ENCODE measurements around the gene HYOU1.
A peak's percentile ranks its signal among the peaks of the same experiment; 100 is the strongest.
"Not testable (repeated sequence)": the region's sequence is repeated elsewhere in the genome, so short reads cannot be mapped to it uniquely, and the experiment has no call there.

Gene HYOU1, protein sequence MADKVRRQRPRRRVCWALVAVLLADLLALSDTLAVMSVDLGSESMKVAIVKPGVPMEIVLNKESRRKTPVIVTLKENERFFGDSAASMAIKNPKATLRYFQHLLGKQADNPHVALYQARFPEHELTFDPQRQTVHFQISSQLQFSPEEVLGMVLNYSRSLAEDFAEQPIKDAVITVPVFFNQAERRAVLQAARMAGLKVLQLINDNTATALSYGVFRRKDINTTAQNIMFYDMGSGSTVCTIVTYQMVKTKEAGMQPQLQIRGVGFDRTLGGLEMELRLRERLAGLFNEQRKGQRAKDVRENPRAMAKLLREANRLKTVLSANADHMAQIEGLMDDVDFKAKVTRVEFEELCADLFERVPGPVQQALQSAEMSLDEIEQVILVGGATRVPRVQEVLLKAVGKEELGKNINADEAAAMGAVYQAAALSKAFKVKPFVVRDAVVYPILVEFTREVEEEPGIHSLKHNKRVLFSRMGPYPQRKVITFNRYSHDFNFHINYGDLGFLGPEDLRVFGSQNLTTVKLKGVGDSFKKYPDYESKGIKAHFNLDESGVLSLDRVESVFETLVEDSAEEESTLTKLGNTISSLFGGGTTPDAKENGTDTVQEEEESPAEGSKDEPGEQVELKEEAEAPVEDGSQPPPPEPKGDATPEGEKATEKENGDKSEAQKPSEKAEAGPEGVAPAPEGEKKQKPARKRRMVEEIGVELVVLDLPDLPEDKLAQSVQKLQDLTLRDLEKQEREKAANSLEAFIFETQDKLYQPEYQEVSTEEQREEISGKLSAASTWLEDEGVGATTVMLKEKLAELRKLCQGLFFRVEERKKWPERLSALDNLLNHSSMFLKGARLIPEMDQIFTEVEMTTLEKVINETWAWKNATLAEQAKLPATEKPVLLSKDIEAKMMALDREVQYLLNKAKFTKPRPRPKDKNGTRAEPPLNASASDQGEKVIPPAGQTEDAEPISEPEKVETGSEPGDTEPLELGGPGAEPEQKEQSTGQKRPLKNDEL
- 121 to 157 reads per million in 2 donors for total RNA-seq

DNA sequence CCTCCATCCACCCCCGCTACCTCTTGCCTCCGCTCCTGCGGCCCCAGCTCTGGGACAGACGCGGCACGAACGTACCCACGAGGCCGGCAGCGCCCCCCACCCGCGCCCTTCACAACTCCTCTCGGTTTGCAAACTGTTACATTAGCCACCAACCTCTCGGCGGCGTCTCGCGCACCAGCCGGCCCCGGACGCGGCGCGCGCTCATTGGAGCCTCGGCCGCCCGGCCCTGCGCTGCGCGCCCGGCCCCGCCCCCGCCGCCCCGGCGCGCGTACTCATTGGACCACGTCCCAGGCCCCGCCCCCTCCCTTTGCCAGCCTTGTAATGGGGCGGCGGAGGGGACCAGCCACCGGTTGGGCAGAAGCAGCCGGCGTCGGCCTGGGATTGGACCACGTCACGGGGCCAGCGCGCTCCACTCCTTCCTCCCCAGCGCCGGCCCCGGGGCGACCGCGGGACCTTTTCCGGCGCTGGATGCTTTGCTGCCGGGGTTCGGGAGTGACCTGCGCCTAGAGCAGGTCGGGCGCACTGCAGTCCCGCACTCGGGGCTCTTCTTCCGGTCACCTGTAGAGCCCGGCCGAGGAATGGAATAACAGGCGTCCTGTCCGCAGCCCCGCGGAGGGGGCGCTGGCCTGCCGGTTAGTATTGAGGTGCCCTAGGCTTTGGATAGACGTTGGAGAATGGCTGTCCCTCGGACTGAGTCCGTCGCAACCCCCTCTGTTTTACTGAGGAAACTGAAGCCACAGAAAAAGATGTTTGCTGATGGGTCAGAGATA is at the start of gene HYOU1:
Gene HYOU1, minus strand, starts transcription at position 206 of the 770 bp plus-strand sequence. CDS start 1,045 bp downstream, outside the sequence.
- peak; percentile 98 to 99 (median 98) for DNase-seq

DNA sequence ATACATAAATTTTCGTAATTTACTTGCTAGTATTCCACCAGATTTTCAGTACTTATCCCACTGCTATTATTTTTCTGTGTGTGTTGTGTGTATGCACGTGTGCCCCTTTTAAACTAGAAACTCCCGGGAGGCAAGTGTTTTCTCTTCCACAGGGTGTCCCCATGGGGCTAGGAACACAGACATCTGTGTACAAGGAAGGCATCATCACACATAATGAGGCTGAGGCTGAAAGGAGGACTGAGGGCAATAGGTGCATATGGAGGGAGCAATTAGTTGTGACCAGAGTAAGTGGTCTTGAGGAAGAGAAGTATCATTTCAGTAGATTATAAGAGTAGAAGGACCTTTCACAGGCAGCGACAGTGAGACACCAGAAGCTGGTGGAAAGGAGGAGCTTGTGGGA is 46.8 kb upstream of the HYOU1 start:
- no peak for DNase-seq

DNA sequence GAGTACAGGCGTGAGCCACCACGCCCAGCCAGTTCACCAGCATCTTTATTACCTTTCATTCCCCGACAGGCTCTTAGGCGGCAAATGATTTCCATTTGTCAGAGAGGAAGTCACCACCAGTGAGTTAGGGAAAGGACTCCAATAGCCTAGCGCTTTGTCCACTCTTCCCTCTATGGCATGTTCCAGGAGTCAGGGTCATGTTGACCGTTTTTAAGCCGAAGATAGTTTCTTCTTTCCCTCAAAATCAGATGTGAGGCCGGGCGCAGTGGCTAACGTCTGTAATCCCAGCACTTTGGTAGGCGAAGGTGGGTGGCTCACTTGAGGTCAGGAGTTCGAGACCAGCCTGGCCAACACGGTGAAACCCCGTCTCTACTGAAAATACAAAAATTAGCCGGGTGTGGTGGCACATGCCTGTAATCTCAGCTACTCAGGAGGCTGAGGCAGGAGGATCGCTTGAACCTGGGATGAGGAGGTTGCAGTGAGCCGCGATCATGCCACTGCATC is 46.2 kb upstream of the HYOU1 start:
- not testable (repeated sequence) for DNase-seq

DNA sequence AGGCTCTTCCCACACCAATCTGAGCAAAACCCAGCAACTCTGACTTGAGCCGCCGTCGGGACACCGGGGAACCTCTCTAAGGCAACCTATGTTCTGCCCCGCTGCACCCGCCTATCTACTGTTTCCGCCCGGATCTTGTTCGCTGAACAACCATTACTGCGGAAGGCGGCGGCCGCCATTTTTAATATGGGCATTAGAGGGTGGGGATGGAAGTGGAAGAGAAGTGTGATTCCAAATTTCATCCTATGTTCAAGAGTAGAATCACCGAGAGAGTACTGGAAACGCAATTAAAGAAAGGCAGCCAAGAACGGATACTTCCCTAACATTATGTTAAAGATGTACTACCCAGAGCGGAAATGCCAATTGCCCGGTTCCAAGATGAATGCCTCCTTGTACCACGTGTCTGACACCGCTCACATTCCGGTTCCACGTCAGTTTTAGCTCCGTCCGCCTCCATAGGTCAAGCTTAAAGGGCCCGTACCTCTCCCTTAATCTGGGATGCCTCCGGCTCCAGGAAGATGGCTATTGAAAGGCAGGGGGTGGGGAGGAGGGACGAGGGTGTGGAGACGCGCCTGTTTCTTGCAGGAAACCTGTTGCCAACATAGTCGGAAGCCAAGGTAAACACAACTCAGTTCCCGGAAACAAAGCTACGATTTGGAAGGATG is 44.9 kb upstream of the HYOU1 start, which contains the start of gene DPAGT1:
Gene DPAGT1, minus strand, starts transcription at position 95 of the 665 bp plus-strand sequence. CDS start 198 bp downstream, outside the sequence.
- DNase-seq = peak; percentile 63 to 94 (median 78)

DNA sequence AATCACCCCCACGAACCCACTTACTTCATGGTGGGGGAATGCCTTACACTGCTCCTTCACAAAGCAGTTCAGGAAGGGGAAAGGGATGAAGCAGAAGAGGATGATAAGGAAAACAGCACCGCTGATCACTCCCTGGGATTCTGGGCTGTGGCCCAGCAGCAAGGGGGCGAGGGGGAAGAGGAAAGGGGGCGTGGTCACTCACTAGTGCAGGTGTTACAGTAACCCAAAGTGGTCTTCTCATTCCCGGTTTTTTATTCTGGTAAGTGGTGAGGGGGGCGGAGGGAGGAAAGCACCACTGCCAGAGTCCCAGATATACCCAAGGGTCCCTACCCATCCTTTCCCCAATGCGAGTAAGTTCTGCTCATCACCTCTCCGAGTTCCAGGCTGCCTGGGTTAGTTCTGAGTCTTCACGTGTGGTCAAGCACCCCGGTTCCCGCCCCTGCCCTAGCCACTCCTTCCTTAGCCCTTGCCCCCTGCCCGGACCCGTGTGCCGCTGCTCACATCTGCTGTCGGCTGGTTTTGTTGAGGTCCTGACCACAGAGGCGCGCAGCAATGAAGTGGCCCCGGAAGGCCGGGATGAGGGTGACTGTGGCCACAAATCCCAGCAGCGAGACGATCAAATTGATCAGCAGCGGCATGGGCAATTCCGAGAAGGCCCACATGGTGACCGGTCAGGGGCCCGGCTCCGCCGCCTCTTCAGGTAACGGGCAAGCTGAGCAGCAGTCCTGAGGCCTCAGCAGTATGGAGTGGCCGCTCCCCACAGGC is 44.2 kb upstream of the HYOU1 start:
- DNase-seq = peak in 2 of 5 experiments; percentile 12 to 41

DNA sequence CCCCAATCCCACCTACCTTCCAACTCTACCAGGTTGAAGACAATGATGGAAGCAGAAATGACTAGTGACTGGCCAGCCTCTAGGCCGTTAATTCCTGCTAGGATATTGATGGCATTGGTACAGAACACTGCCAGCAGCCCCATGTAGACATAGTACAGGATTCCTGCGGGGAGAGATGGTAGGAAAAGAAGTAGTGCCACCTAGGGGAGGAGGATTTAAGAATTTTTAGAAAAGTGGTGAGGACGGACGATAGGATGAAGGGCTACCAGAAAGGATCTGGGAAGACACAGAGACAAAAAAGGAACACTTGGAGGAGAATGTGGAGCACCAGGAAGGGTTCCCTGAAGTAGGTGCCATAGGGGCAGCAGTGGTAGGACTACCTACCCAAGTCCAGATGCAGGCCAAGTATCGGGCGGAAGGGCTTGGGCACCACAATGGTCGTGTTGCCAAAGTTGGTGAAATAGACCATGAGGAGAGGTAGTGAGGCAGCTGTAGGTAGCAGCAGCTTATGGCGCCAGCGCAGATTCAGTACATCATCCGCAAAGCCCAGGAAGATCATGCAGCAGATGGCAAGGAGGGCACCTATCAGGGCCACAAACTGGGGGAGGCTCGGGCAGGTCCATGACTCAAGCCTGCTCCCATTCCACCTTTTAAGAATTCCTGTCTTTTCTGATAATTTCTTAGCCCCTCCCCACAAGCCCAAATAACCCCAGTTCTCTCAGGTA is 43.4 kb upstream of the HYOU1 start:
- DNase-seq = no peak

DNA sequence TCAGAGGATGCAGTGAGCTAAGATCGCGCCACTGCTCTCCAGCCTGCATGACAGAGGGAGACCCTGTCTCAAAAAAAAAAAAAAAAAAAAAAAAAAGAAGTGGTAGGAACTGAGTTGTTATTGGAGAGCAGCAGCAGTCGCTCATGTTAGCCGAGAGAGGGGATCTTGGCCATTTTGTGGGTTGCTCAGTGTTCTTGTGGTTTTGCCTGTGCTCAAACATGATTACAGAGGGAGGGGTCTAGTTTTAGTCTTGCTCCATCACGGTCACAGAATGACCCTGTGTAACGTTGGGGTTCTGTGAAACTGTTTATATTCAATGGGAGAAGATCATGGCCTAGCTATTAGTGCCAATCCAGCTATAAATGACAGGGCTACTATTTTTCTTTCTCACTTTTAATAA is 42.7 kb upstream of the HYOU1 start:
- DNase-seq = no peak

DNA sequence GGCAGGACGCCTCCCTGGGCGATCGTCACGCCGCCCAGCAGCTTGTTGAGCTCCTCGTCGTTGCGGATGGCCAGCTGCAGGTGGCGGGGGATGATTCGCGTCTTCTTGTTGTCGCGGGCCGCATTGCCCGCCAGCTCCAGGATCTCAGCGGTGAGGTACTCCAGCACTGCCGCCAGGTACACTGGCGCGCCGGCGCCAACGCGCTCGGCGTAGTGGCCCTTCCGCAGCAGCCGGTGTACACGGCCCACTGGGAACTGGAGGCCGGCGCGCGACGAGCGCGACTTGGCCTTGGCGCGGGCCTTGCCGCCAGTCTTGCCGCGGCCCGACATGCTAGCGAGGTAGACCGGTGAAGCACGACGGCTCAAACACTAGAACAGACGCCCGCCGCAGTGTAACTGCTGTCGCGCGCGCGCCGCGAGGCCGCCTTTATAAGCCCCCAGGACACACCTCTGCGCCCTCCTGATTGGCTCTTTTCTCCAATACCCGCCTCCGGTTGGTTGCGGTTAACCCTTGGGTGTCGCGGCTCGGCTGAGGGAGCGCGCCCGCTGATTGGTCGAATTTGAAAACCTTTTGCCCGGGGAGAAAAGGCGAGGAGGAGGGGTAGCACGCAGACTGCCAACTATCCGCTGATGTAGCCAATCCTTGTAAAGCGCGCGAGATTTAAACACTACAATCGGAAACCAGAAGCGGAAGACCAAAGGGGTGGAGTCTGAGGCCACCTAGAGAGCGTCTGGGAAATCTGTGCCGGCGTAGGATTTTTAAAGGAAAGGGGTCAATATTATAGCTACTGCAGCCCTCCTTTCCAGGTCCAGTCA is 38.3 kb upstream of the HYOU1 start:
- peak; percentile 95 to 100 (median 99) for DNase-seq

DNA sequence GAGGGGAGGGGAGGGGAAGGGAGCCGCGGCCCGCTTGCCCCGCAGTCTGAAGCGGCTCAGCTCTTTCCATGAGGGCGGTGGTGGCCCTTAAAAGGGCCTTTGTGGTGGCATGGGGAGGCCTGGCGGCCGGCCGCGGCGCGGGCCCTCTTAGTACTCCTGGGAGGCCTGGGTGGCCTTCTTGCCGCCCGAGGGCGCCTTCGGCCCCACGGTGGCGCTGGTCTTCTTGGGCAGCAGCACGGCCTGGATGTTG is 37.7 kb upstream of the HYOU1 start:
- peak in 1 of 5 experiments; percentile 35 for DNase-seq

DNA sequence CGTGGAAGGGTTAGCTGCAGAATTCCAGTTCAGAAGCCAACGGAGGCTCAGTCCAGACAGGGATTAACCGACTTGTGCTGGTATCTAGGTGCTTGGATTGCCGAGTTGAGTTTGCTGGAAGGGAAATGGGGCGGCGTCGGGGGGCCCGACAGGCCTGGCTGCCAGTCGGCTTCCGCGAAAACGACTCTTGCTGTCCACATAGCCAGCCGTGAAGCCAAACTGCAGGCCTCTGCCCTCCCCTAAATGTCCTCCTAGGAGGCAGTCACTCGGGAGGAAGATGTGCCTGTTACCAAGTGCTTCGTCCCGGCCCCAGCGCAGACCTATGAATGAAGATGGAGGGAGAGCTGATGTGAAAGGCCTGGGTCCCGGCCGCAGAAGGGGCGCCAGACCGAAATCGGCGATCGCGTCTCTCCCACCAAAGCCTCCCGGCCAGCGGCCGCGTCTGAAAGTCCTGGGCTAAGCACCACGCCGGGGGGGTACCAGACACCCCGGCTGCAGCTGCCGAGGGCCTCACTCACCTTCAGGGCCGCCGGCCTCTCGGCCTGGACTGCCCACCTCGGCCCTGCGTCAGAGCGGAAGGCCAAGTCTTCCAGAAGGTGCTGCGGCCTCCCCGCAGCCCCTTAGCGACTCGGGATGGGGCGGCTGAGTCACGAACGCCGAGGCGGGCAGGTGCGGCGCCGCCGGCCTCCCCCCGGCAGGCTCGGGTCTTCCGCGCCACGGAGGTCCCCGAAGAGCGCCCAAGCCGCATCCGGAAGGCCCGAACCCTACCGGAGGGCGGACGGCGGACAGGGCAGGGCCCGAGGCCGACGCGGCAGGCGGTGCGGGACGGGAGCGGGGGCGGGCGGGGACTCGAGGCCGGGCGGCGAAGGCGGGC is 37.2 kb upstream of the HYOU1 start:
- DNase-seq = peak in 4 of 5 experiments; percentile 22 to 54 (median 25)

DNA sequence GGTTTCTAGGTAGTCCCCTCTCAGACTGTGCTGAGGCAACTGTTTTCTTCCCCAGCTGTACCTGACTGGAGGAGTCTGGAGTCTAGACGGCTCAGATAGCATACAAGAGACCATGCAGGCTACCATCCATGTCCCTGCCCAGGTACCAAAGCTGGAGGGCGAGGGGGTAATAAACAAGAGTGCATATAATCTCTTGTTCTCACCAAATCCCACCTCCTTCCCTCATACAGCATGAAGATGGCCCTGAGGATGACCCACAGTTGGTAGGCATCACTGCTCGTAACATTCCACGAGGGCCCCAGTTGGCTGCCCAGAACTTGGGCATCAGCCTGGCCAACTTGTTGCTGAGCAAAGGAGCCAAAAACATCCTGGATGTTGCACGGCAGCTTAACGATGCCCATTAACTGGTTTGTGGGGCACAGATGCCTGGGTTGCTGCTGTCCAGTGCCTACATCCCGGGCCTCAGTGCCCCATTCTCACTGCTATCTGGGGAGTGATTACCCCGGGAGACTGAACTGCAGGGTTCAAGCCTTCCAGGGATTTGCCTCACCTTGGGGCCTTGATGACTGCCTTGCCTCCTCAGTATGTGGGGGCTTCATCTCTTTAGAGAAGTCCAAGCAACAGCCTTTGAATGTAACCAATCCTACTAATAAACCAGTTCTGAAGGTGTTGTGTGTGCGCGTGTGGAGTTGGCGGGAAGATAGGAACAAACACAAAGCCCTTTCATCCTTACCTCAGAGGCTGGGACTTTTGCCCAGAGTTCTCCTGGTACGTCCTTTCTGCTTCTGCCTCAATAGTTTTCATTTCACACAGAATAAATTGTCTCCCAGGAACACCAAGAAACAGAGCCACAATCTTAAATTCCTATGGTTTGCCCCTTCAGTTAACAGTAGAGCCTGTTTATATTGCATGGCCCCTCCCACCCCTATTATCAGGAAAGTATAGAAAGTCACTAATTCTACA is 36.2 kb upstream of the HYOU1 start:
- DNase-seq = no peak

DNA sequence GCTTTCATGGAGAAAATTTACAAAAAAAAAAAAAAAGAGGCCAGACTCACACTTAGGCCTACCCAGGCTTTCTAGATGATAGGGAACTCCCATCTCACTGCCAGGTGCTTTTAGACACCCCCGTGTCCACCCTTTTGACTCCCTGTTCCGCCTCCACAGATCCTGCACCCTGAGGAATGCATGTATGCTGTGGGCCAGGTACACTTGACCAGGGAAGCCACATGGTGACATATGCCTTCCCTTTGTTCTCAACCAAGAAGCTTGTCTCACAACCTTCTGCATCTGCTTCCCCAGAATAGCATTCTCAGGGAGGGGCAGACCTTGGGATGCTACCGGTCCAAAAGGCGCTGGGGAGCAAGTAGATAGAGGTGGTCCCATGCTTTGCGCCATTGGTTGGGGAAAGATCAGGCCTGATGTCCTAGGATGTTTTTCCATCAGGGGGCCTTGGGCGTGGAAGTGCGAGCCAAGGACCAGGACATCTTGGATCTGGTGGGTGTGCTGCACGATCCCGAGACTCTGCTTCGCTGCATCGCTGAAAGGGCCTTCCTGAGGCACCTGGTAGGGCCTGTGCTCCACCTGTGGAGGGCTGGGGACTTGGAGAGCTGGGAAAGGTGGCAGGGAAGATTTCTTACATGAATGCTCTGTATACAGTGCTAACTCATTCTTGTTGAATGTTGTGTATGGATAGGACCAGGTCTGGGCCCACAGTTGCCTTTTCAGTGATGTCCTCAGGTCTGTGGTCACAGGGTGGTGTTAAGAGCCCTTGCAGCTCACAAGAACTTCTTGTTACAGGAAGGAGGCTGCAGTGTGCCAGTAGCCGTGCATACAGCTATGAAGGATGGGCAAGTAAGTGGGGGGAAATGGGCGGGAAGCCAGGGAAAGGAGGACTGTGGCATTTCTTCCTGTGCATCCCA is 35.2 kb upstream of the HYOU1 start:
- DNase-seq = peak in 1 of 5 experiments; percentile 41

DNA sequence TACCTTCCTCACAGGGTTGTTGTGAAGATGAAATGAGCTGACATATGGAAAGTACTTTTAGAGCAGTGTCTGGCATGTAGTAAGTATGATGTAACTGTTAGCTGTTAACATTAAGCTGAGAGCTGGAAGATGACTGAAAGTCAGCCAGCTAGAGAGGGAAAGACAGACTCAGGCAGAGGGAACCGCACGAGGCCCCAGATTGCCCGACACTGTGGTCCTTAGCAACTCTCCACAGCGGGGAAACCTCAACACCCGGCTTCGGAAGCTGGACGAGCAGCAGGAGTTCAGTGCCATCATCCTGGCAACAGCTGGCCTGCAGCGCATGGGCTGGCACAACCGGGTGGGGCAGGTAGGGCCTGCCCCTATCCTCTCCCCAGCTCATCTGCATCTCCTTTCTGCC is 34.2 kb upstream of the HYOU1 start:
- DNase-seq = no peak

DNA sequence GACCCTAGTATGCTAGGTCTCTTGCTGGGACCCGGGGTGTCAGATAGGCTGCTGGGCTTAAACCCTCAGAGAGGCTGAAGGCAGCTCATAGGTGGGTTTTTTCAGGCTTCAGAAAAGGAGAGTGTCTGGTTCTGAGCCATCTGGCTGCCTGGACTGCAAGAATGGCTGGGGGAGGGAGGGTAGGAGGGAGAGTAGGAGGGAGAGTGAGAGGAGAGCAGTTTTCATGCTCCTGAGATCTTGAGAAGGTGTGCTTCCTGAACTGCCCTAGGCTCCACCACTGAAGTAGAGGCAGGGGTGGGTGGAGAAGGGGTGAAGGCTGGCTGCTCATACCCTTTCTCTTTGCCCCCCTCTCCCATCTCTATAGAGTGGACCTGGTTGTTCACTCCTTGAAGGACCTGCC is 32.3 kb upstream of the HYOU1 start:
- DNase-seq = no peak

DNA sequence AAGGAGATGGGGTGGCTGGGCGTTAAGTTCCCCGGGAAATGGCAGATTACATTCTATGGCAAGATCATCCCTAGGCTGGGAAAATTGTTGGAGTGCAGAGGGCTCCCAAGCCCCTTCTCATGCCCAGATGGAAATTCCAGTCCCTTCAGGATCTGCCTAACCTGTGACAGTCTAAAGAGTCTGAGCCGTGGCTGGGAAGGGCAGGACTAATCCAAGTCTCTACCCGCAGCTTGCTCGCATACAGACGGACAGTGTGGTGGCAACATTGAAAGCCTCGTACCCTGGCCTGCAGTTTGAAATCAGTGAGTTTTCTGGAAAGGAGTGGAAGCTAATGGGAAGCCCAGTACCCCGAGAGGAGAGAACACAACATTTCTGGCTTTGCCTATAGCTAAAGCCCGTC is 31.4 kb upstream of the HYOU1 start:
- no peak for DNase-seq

DNA sequence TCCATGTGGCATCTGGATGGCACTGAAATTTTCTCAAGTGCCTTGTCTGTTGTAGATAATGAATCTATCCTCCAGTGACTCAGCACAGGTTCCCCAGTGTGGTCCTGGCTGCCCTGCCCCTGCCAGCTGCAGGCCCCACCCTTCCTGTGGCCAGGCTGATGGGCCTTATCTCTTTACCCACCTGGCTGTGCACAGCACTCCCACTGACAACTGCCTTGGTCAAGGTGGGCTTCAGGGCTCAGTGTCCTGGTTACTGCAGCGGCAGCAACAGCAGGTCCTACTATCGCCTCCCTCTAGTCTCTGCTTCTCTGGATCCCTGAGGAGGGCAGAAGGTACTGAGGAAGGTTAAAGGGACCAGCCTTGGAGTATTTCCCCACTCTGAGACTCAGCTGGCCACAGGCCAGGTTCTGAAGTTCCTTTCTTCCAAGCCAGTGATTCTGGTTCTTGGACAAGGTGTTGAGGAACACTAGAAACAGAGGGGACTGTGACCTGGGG is 30.8 kb upstream of the HYOU1 start:
- DNase-seq = peak in 1 of 5 experiments; percentile 38

Measured in T-helper 2 cell (primary cell).